ENCODE measurements around the gene ZNF92.
"Not testable (repeated sequence)": the region's sequence is repeated elsewhere in the genome, so short reads cannot be mapped to it uniquely, and the experiment has no call there.

GRCh38 chr7:65406706-65407105 is 33.1 kb downstream of the ZNF92 start:
- not testable (repeated sequence) for TF ChIP-seq CTCF, POLR2A (IDR thresholded peaks at IDR 0.05)

Data from right lobe of liver (tissue), 4 donors.